GM19193 (cell line): ENCODE measurements around the gene ITGB7.

Source experiments
- POLR2A ChIP-seq: IDR thresholded peaks from 4 replicates; pipeline ENCODE4 v1.6.1; 2011; ENCODE audit not compliant: insufficient read depth, insufficient read length; ENCODE audit errors: extremely low read depth

The ITGB7 gene

GRCh38 chr12:53234271-53234914 lies 27.3 kb upstream of the ITGB7 start:
- no peak for TF ChIP-seq POLR2A

GRCh38 chr12:53233671-53234121 lies 26.6 kb upstream of the ITGB7 start:
- no peak for TF ChIP-seq POLR2A

- TF ChIP-seq POLR2A: no peak
Measured at GRCh38 chr12:53232646-53233461, 25.8 kb upstream of the ITGB7 start.

- TF ChIP-seq POLR2A: no peak
Measured at GRCh38 chr12:53231921-53232645, 25.0 kb upstream of the ITGB7 start, which contains the start of gene RARG. Gene RARG, minus strand, starts transcription at chr12:53232209. Its CDS starts 4,664 bp downstream, at chr12:53227545.

- no peak for TF ChIP-seq POLR2A
Measured at GRCh38 chr12:53231671-53231920, 24.5 kb upstream of the ITGB7 start.

GRCh38 chr12:53230108-53230845 lies 23.2 kb upstream of the ITGB7 start:
- no peak for TF ChIP-seq POLR2A

- no peak for TF ChIP-seq POLR2A
Measured at GRCh38 chr12:53229454-53229853, 22.4 kb upstream of the ITGB7 start.

- TF ChIP-seq POLR2A: no peak
Measured at GRCh38 chr12:53227836-53228235, 20.8 kb upstream of the ITGB7 start.

GRCh38 chr12:53227341-53227740 lies 20.3 kb upstream of the ITGB7 start:
- no peak for TF ChIP-seq POLR2A

- TF ChIP-seq POLR2A: no peak
Measured at GRCh38 chr12:53226815-53227214, 19.8 kb upstream of the ITGB7 start.

GRCh38 chr12:53225635-53226424 lies 18.8 kb upstream of the ITGB7 start:
- TF ChIP-seq POLR2A: no peak

- no peak for TF ChIP-seq POLR2A
Measured at GRCh38 chr12:53224897-53225634, 18.0 kb upstream of the ITGB7 start.

- no peak for TF ChIP-seq POLR2A
Measured at GRCh38 chr12:53224061-53224896, 17.2 kb upstream of the ITGB7 start.
